KBM-7 (cell line): ENCODE measurements around the gene TIMM8B.
"Not testable (repeated sequence)": the region's sequence is repeated elsewhere in the genome, so short reads cannot be mapped to it uniquely, and the experiment has no call there.

ENCODE experiments used
- DNase-seq: peaks from one replicate; pipeline ENCODE4 v3.0.0-alpha.2; 2015
- in situ Hi-C: fragments of 300-500 bp; cut with MboI; formaldehyde crosslinking; loops from 2 replicates; pipeline ENCODE4 v1.14.3; 2020; ENCODE audit warnings: low sequenced_read_pairs, low pct_unique_long_range_greater_than_20kb, mixed read lengths

Gene TIMM8B, protein sequence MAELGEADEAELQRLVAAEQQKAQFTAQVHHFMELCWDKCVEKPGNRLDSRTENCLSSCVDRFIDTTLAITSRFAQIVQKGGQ

DNA sequence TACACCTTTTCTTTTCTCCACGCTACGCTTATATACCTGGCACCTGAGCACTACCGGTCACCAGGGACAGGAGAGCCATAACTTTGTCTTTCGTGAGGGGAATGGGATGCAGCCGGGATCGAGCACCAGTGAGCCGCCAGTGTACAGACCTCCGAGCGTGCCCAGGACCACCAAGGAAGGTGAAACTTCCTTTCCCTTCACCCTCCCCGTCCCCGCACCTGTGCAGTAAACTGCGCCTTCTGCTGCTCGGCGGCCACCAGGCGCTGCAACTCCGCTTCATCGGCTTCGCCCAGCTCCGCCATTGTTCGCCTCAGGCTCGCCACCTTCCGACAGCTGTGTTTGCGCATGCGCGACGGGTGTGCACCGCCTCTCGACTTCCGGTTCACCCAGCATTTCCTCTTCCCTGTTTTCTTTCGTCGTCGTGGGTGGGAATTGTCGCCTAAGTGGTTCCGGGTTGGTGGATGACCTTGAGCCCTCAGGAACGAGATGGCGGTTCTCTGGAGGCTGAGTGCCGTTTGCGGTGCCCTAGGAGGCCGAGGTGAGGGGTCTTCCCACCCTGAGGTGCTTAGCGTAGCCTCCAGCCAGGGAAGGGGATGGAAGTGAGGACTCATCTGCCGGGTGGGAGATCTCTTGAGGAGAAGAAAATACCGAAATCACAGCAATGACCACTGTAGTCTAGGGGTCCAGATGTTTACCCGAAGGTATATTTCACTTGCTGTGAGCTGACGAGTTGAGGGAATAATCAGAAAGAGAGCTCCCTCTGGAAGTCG, at the start of gene TIMM8B, which contains the start of gene SDHD:
Gene TIMM8B (minus strand): TSS at position 335 of the 770 bp plus-strand sequence. CDS start 33 bp downstream, at position 302.
Gene SDHD (plus strand): TSS at position 452 of the 770 bp plus-strand sequence. CDS start 35 bp downstream, at position 487.
- in situ Hi-C loops = no loop called here
- peak; percentile 97 for DNase-seq

- in situ Hi-C loops = no loop called here
- no peak for DNase-seq
These were observed 47.9 kb upstream of the TIMM8B start for GRCh38 chr11:112134473-112134872.

- in situ Hi-C loops = no loop called here
- DNase-seq = no peak
These were observed 46.2 kb upstream of the TIMM8B start for GRCh38 chr11:112132737-112133136.

GRCh38 chr11:112129656-112130055, 43.1 kb upstream of the TIMM8B start:
- in situ Hi-C loops = no loop called here
- peak; percentile 44 for DNase-seq

GRCh38 chr11:112128483-112129121, 42.0 kb upstream of the TIMM8B start:
- in situ Hi-C loops = no loop called here
- DNase-seq = no peak

GRCh38 chr11:112127056-112127455, 40.5 kb upstream of the TIMM8B start:
- in situ Hi-C loops = no loop called here
- no peak for DNase-seq

- in situ Hi-C loops = no loop called here
- no peak for DNase-seq
These were observed 36.6 kb upstream of the TIMM8B start for GRCh38 chr11:112123129-112123528.

- in situ Hi-C loops = no loop called here
- DNase-seq = no peak
These were observed 35.5 kb upstream of the TIMM8B start for GRCh38 chr11:112121981-112122615.

- in situ Hi-C loops = no loop called here
- DNase-seq = no peak
These were observed 31.6 kb upstream of the TIMM8B start for GRCh38 chr11:112118176-112118575.

- in situ Hi-C loops = no loop called here
- no peak for DNase-seq
These were observed 28.8 kb upstream of the TIMM8B start for GRCh38 chr11:112115386-112115785.

GRCh38 chr11:112114460-112114859, 27.9 kb upstream of the TIMM8B start:
- in situ Hi-C loops = no loop called here
- DNase-seq = no peak

GRCh38 chr11:112113539-112114457, 27.2 kb upstream of the TIMM8B start:
- DNase-seq = peak; percentile 66
- in situ Hi-C loops = no loop called here

- DNase-seq = no peak
- in situ Hi-C loops = no loop called here
These were observed 19.5 kb upstream of the TIMM8B start for GRCh38 chr11:112106070-112106469.

DNA sequence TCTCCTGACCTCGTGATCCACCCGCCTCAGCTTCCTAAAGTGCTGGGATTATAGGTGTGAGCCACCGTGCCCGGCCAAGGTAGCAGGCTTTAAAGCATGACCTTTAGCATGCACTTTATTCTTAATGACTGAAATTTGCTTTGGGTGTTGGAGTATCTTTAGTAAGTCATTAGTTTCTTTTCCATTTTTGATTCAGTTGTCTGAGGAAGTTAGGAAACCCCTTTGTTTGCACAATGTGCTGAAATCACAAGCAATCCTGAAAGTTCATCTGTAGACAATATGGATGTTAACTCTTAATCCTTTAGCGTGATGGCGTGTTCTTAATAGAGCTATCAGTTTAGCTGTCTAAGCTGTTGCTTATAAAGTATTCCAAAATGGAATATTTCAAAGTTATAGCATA, 16.9 kb upstream of the TIMM8B start:
- in situ Hi-C loops = no loop called here
- no peak for DNase-seq

- in situ Hi-C loops = no loop called here
- DNase-seq = no peak
These were observed 13.9 kb upstream of the TIMM8B start for GRCh38 chr11:112100462-112100861.

GRCh38 chr11:112097734-112098528, 11.4 kb upstream of the TIMM8B start:
- DNase-seq = no peak
- in situ Hi-C loops = no loop called here

GRCh38 chr11:112096194-112096593, 9.6 kb upstream of the TIMM8B start:
- DNase-seq = no peak
- in situ Hi-C loops = no loop called here

DNA sequence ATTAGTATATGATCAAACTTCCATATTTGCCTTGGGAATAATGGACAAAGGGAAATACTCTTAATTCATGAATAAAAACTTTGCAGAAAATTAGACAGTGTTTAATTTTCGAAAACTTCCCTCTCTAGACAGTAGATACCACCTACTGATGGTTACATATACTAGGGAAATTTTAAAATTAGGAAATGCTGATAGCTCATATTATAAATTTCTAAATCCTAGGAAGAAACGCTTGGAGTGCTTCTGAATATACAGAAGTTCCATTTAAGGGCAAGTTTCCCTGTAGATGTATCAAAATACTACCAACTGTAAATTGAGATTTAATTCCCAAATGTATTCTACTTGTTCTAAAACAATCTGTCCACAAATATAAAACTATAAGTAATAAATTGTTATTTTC, 8.7 kb upstream of the TIMM8B start:
- in situ Hi-C loops = not testable (repeated sequence)

More for the DNA sequence above, 8.7 kb upstream of the TIMM8B start:
- DNase-seq = not testable (repeated sequence)
